Loucy (cell line): ENCODE measurements around the gene SLC28A2.
A peak's percentile ranks its signal among the peaks of the same experiment; 100 is the strongest.

ENCODE experiments used
- H2AFZ ChIP-seq: fragments of 200-600 bp; sonication (generic); 2 replicates; pipeline ENCODE4 v1.6.0; 2016; ENCODE audit warnings: antibody characterized with exemption, mild to moderate bottlenecking, low read length, moderate library complexity
- H3F3A ChIP-seq: fragments of 200-600 bp; 2 replicates; pipeline ENCODE4 v1.6.0; 2016; ENCODE audit warnings: antibody characterized with exemption, low read depth, mild to moderate bottlenecking
- H3K27me3 ChIP-seq: fragments of 200-600 bp; sonication (generic); 2 replicates; pipeline ENCODE4 v1.6.1; 2014; ENCODE audit warnings: low read length, mild to moderate bottlenecking; ENCODE audit not compliant: insufficient read depth, poor library complexity, severe bottlenecking
- H3K36me3 ChIP-seq: fragments of 200-600 bp; sonication (generic); 2 replicates; pipeline ENCODE4 v1.6.1; 2016; ENCODE audit warnings: low read length; ENCODE audit not compliant: insufficient read depth
- H3K4me1 ChIP-seq: fragments of 200-600 bp; sonication (generic); 2 replicates; pipeline ENCODE4 v1.5.1; 2014; ENCODE audit warnings: low read length, mild to moderate bottlenecking; ENCODE audit not compliant: insufficient read depth, poor library complexity, severe bottlenecking
- H3K4me2 ChIP-seq: fragments of 200-600 bp; sonication (generic); 2 replicates; pipeline ENCODE4 v1.6.0; 2014; ENCODE audit warnings: antibody characterized with exemption, low read length, low read depth, mild to moderate bottlenecking; ENCODE audit not compliant: poor library complexity, severe bottlenecking
- H3K4me3 ChIP-seq: fragments of 200-600 bp; sonication (generic); 2 replicates; pipeline ENCODE4 v1.5.1; 2014; ENCODE audit warnings: low read length, mild to moderate bottlenecking, mixed read lengths; ENCODE audit not compliant: poor library complexity, severe bottlenecking
- H3K79me2 ChIP-seq: fragments of 200-600 bp; sonication (generic); 2 replicates; pipeline ENCODE4 v1.6.1; 2014; ENCODE audit warnings: low read length; ENCODE audit not compliant: insufficient read depth
- H3K9ac ChIP-seq: fragments of 200-600 bp; sonication (generic); 2 replicates; pipeline ENCODE4 v1.6.0; 2014; ENCODE audit warnings: mild to moderate bottlenecking, low read depth, low read length, moderate library complexity; ENCODE audit not compliant: poor library complexity, severe bottlenecking
- H3K9me2 ChIP-seq: fragments of 200-600 bp; sonication (generic); replicated peaks from 2 replicates; pipeline ENCODE4 v1.6.1; 2016; ENCODE audit warnings: low read depth, low read length, mixed read lengths
- H3K9me3 ChIP-seq: fragments of 200-600 bp; sonication (generic); 2 replicates; pipeline ENCODE4 v1.6.1; 2014; ENCODE audit warnings: mild to moderate bottlenecking, antibody characterized with exemption, low read length, low read depth; ENCODE audit not compliant: insufficient read depth
- H4K20me1 ChIP-seq: fragments of 200-600 bp; sonication (generic); 2 replicates; pipeline ENCODE4 v1.6.0; 2014; ENCODE audit warnings: antibody characterized with exemption, low read length, mild to moderate bottlenecking; ENCODE audit not compliant: insufficient read depth, poor library complexity, severe bottlenecking
- CTCF ChIP-seq: fragments of 200-600 bp; sonication (generic); conservative IDR thresholded peaks from 2 replicates; pipeline ENCODE4 v1.5.1; 2014; ENCODE audit warnings: mild to moderate bottlenecking, antibody characterized with exemption, low read length
- EZH2phosphoT487 ChIP-seq: fragments of 200-600 bp; IDR thresholded peaks from 2 replicates; pipeline ENCODE4 v1.6.1; 2018; ENCODE audit warnings: antibody characterized with exemption, mild to moderate bottlenecking, moderate library complexity, borderline replicate concordance

The SLC28A2 gene

DNA sequence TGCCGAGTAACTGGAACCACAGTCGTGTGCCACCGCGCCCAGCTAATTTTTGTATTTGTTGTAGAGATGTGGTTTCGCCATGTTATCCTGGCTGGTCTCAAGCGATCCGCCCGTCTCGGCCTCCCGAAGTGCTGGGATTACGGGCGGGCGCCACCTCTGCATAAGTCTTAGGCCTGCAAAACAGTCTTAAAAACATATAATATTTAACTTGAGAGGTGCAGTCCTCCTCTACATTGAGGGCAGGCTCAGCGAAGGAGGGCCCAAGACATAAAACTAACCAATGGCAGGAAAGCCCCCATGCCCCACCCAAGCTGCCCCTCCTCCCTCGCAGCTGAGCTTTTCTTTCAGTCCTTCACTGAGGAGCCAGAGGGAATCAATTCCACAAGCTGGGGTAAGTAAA, at the start of gene SLC28A2:
Gene SLC28A2, plus strand, starts transcription at position 347 of the 400 bp plus-strand sequence. CDS start 982 bp downstream, outside the sequence.
- Histone ChIP-seq H3K9me2 (no peaks in the 10 kb centered on the region), H3K79me2 (no peaks in the 10 kb centered on the region), H3K4me1 (peaks cover 5% of the 10 kb centered on the region), H3K36me3 (no peaks in the 10 kb centered on the region), H3K9ac (no peak within 1 kb of the TSS), H3K27me3 (no peaks in the 10 kb centered on the region), H3K9me3 (no peaks in the 10 kb centered on the region), H3K4me2 (no peak within 1 kb of the TSS), H4K20me1 (no peaks in the 10 kb centered on the region), H3K4me3 (no peak within 1 kb of the TSS), H2AFZ (no peak within 1 kb of the TSS), H3F3A (no peaks in the 10 kb centered on the region)
- TF ChIP-seq CTCF (no peak), EZH2phosphoT487 (no peak)

GRCh38 chr15:45203182-45203581, 48.9 kb upstream of the SLC28A2 start:
- no peaks in the 10 kb centered on the region for H3K9me3 ChIP-seq
- no peaks in the 10 kb centered on the region for H3K79me2 ChIP-seq
- H3F3A ChIP-seq, result no peaks in the 10 kb centered on the region
- no peak overlapping the region for H2AFZ ChIP-seq
- no peak overlapping the region for H3K9ac ChIP-seq
- TF ChIP-seq CTCF (no peak), EZH2phosphoT487 (no peak)
- peaks cover 14% of the 10 kb centered on the region for H3K4me1 ChIP-seq
- H3K4me2 ChIP-seq, result no peak overlapping the region
- H3K9me2 ChIP-seq, result no peaks in the 10 kb centered on the region
- H4K20me1 ChIP-seq, result no peaks in the 10 kb centered on the region
- H3K27me3 ChIP-seq, result no peaks in the 10 kb centered on the region
- H3K36me3 ChIP-seq, result no peaks in the 10 kb centered on the region
- H3K4me3 ChIP-seq, result no peak overlapping the region

- Histone ChIP-seq H3K9me2 (no peaks in the 10 kb centered on the region), H3K4me1 (peaks cover 14% of the 10 kb centered on the region), H3K9me3 (no peaks in the 10 kb centered on the region), H3K4me2 (peak overlapping the region; percentile 50), H3K27me3 (no peaks in the 10 kb centered on the region), H3K36me3 (no peaks in the 10 kb centered on the region), H3K79me2 (no peaks in the 10 kb centered on the region), H3K4me3 (no peak overlapping the region), H4K20me1 (no peaks in the 10 kb centered on the region), H3K9ac (peak overlapping the region; percentile 23), H2AFZ (peak overlapping the region; percentile 78), H3F3A (no peaks in the 10 kb centered on the region)
- no peak for TF ChIP-seq EZH2phosphoT487
- TF ChIP-seq CTCF, result peak; percentile 96
Observed at GRCh38 chr15:45205192-45205591, 46.8 kb upstream of the SLC28A2 start.
